Measurements from ENCODE around the gene EIF1B.

DNA sequence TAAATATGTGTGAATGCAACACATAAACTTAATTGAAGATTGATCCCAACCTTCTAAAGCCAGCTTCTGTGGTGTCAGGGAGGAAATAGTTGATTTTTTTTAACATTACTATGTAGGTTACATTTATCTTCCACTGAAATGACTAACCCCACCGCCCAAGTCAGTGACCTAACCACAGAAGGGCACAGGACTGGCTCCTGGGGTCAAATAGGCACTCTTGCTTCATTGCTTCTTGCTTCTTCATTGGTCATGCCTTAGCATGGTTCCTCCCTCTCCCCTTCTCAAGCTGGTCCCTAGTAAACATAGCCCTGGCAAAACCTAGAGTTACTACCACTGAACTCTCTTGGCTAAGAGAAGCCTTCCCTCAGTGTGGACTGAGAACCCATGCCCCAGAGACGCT is 12.3 kb downstream of the EIF1B start:
- TF ChIP-seq, protein P1, sequence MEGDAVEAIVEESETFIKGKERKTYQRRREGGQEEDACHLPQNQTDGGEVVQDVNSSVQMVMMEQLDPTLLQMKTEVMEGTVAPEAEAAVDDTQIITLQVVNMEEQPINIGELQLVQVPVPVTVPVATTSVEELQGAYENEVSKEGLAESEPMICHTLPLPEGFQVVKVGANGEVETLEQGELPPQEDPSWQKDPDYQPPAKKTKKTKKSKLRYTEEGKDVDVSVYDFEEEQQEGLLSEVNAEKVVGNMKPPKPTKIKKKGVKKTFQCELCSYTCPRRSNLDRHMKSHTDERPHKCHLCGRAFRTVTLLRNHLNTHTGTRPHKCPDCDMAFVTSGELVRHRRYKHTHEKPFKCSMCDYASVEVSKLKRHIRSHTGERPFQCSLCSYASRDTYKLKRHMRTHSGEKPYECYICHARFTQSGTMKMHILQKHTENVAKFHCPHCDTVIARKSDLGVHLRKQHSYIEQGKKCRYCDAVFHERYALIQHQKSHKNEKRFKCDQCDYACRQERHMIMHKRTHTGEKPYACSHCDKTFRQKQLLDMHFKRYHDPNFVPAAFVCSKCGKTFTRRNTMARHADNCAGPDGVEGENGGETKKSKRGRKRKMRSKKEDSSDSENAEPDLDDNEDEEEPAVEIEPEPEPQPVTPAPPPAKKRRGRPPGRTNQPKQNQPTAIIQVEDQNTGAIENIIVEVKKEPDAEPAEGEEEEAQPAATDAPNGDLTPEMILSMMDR (IDR thresholded peaks at IDR 0.05): no peak
- TF ChIP-seq POLR2A (IDR thresholded peaks at IDR 0.05): no peak
